ENCODE results near the gene FITM2.

The FITM2 gene

GRCh38 chr20:44274303-44275017 is 36.5 kb downstream of the FITM2 start:
- no peak for DNase-seq

- DNase-seq: no peak
These were observed 37.5 kb downstream of the FITM2 start for GRCh38 chr20:44273231-44274215.

GRCh38 chr20:44271915-44272663 is 38.9 kb downstream of the FITM2 start:
- DNase-seq: no peak

- DNase-seq: no peak
These were observed 42.2 kb downstream of the FITM2 start for GRCh38 chr20:44268802-44269201.

GRCh38 chr20:44264287-44264686 is 46.7 kb downstream of the FITM2 start:
- no peak for DNase-seq

GRCh38 chr20:44258226-44258890 is 52.6 kb downstream of the FITM2 start:
- DNase-seq: no peak

- DNase-seq: no peak
These were observed 54.0 kb downstream of the FITM2 start for GRCh38 chr20:44256961-44257360.

GRCh38 chr20:44255942-44256341 is 55.1 kb downstream of the FITM2 start:
- no peak for DNase-seq

GRCh38 chr20:44254073-44254472 is 56.9 kb downstream of the FITM2 start:
- DNase-seq: no peak

GRCh38 chr20:44253528-44253927 is 57.5 kb downstream of the FITM2 start:
- no peak for DNase-seq

Measured in NCI-H1694 (cell line).